ENCODE results near the gene SAA4. TPM values are rescaled to one million over a fixed set of nuclear protein-coding genes. Genes with fewer than 3 reads are reported as not detected.
"Not testable (repeated sequence)": the region's sequence is repeated elsewhere in the genome, so short reads cannot be mapped to it uniquely, and the experiment has no call there.

SAA4 gene
- total RNA-seq, 1 experiment from 2014 or later = not detected

DNA sequence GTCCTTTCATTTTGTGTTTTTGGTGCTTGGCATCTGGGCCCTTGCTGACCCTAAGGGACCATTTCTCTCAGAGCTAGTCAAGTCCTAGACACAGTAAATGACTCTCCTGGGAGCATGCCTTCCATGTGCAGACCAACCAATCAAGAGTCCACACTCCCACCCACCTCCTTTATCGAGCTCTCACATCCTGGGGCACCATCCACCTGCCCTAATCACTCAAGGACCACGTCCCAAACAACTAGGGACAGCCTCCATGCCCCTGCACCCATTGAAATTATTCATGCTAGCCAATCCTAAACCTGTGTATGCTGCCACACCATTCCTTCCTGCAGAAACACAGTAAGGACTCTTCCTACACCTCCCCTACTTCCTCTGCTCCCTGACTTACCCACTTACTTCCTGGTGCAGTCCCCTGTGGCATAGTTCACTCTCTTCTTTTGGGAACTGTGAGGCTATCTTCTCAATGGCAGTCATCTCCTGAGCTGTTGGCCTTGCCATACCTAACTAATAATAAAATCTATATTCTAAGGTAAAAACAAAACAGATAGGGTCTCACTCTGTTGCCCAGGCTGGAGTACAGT is 18.3 kb upstream of the SAA4 start:
- H3K4me2 ChIP-seq (ENCODE audit: low read depth, low read length, poor library complexity, severe bottlenecking) = no peak overlapping the region
- no peaks in the 10 kb centered on the region for H3K36me3 ChIP-seq (ENCODE audit: insufficient read depth, low read length)
- H3K27me3 ChIP-seq (ENCODE audit: low read length) = no peaks in the 10 kb centered on the region
- no peak overlapping the region for H3K9ac ChIP-seq (ENCODE audit: low read length)
- H2AFZ ChIP-seq (ENCODE audit: low read length) = no peak overlapping the region
- H3K27ac ChIP-seq (ENCODE audit: low read length) = no peak overlapping the region
- no peaks in the 10 kb centered on the region for H3K9me3 ChIP-seq (ENCODE audit: low read length)
- H3K4me1 ChIP-seq (ENCODE audit: low read length) = no peaks in the 10 kb centered on the region
- DNase-seq = no peak
- no peaks in the 10 kb centered on the region for H3K9me2 ChIP-seq (replicated peaks; ENCODE audit: insufficient read depth, low read length)
- H3K4me3 ChIP-seq (ENCODE audit: low read length) = no peak overlapping the region
- no peaks in the 10 kb centered on the region for H4K20me1 ChIP-seq (ENCODE audit: insufficient read depth, low read depth, low read length)
- no peaks in the 10 kb centered on the region for H3K79me2 ChIP-seq (ENCODE audit: low read length)

DNA sequence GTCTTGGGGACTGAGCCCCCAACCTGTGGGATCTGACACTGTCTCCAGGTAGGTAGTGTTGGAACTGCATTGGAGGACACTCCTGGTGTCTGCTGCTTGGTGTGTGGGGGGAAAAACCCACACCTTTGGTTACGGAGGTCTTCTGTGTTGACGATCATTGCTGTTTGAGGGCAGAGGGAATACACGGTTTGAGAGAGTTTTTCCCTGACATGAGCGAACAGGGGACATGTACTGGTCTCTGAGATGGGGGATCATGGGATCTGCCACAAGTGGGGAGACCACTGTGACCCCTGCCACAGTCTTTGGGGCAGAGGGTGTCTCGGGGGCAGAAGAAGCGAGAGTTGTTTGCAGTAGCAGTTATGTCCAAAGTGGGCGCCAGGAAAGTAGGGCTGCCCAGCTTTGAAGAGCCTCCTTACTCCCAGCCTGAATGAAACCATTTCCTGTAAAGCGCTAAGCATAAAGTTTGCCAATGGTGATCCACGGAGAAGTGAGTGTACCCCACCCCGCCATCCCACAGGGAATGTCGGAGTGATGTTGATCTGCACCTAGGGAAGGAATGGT is 17.3 kb upstream of the SAA4 start:
- Histone ChIP-seq H4K20me1 (ENCODE audit: insufficient read depth, low read depth, low read length) (no peaks in the 10 kb centered on the region), H3K9ac (ENCODE audit: low read length) (no peak overlapping the region), H3K27ac (ENCODE audit: low read length) (no peak overlapping the region), H3K9me3 (ENCODE audit: low read length) (no peaks in the 10 kb centered on the region), H3K79me2 (ENCODE audit: low read length) (no peaks in the 10 kb centered on the region), H3K9me2 (replicated peaks; ENCODE audit: insufficient read depth, low read length) (no peaks in the 10 kb centered on the region), H3K4me1 (ENCODE audit: low read length) (no peaks in the 10 kb centered on the region), H3K4me2 (ENCODE audit: low read depth, low read length, poor library complexity, severe bottlenecking) (no peak overlapping the region), H3K36me3 (ENCODE audit: insufficient read depth, low read length) (no peaks in the 10 kb centered on the region), H3K27me3 (ENCODE audit: low read length) (no peaks in the 10 kb centered on the region), H3K4me3 (ENCODE audit: low read length) (no peak overlapping the region), H2AFZ (ENCODE audit: low read length) (no peak overlapping the region)
- DNase-seq = no peak

DNA sequence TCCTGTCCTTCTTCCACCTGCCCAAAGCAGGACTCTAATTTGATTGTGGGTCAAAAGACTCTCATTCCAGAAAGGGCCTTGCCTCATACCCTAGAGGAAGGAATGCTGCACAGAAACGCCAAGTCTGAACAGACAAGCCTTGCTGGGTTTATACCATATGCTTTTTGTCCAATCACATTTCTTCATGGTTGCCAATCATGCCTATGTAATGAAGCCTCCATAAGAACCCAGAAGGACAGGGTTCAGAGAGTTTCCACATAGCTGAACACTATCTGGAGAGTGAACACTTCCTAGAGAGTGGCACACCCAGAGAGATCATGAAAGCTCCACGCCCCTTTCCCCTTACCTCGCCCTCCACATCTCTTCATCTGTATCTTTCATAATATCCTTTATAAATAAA is 16.6 kb upstream of the SAA4 start:
- Histone ChIP-seq H3K9ac (ENCODE audit: low read length) (no peak overlapping the region), H3K36me3 (ENCODE audit: insufficient read depth, low read length) (no peaks in the 10 kb centered on the region), H3K4me2 (ENCODE audit: low read depth, low read length, poor library complexity, severe bottlenecking) (no peak overlapping the region), H3K27ac (ENCODE audit: low read length) (no peak overlapping the region), H3K4me3 (ENCODE audit: low read length) (no peak overlapping the region), H3K4me1 (ENCODE audit: low read length) (no peaks in the 10 kb centered on the region), H3K9me3 (ENCODE audit: low read length) (no peaks in the 10 kb centered on the region), H3K79me2 (ENCODE audit: low read length) (no peaks in the 10 kb centered on the region), H4K20me1 (ENCODE audit: insufficient read depth, low read depth, low read length) (no peaks in the 10 kb centered on the region), H2AFZ (ENCODE audit: low read length) (no peak overlapping the region), H3K9me2 (replicated peaks; ENCODE audit: insufficient read depth, low read length) (no peaks in the 10 kb centered on the region), H3K27me3 (ENCODE audit: low read length) (no peaks in the 10 kb centered on the region)
- no peak for DNase-seq

DNA sequence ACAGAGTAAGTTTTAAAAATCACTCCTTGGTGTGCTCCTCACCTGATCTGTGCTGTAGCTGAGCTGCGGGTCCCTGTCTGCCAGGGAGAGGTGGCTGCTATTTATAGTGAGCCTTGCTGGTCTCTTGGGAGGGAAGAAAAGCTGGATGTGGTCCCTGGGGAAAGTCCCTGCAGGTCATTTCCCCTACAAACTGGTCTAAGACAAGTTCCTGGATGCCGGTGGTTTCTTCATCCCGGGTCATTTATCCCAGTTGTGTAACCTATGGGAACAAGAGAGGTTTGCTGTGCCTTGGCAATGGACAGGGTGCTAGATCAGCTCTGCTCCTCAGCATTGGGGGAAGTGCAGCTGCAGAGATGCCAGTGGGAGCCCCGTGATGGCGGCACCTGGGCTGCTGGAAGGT is 12.0 kb upstream of the SAA4 start, which contains the start of gene SAA2:
Gene SAA2 (minus strand): TSS at position 108 of the 400 bp plus-strand sequence. CDS start 657 bp downstream, outside the sequence.
- Histone ChIP-seq H3K79me2 (ENCODE audit: low read length) (no peaks in the 10 kb centered on the region), H3K4me1 (ENCODE audit: low read length) (no peaks in the 10 kb centered on the region; the same call in 1 of the 2 replicates), H3K27ac (ENCODE audit: low read length) (no peak within 1 kb of the TSS), H3K27me3 (ENCODE audit: low read length) (no peaks in the 10 kb centered on the region), H3K4me2 (ENCODE audit: low read depth, low read length, poor library complexity, severe bottlenecking) (no peak within 1 kb of the TSS), H4K20me1 (ENCODE audit: insufficient read depth, low read depth, low read length) (no peaks in the 10 kb centered on the region), H3K9ac (ENCODE audit: low read length) (no peak within 1 kb of the TSS), H2AFZ (ENCODE audit: low read length) (no peak within 1 kb of the TSS), H3K9me3 (ENCODE audit: low read length) (no peaks in the 10 kb centered on the region), H3K9me2 (replicated peaks; ENCODE audit: insufficient read depth, low read length) (no peaks in the 10 kb centered on the region), H3K36me3 (ENCODE audit: insufficient read depth, low read length) (no peaks in the 10 kb centered on the region), H3K4me3 (ENCODE audit: low read length) (no peak within 1 kb of the TSS)
- no peak for DNase-seq

DNA sequence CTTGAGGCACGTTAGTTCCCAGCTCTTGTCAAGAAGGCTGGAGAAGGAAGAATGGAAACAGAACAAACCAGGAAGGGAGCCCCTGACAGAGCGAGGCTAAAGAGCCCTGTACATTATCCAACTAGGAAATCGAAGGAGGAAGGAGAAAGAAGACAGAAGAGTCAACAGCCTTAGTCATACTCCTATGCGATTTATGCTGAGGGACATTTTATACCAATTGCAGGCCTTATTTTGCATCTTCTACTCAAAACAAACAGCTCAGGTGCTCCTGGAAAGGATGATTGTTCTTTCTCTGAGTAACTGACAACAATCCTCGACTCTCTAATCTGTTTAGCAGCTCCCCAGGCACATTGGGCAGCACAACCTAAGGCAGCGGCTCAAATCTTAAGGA is 10.6 kb upstream of the SAA4 start:
- H3K79me2 ChIP-seq (ENCODE audit: low read length); H3K4me1 ChIP-seq (ENCODE audit: low read length); H2AFZ ChIP-seq (ENCODE audit: low read length); H3K9me3 ChIP-seq (ENCODE audit: low read length); H3K9me2 ChIP-seq (replicated peaks; ENCODE audit: insufficient read depth, low read length); DNase-seq; H3K36me3 ChIP-seq (ENCODE audit: insufficient read depth, low read length); H4K20me1 ChIP-seq (ENCODE audit: insufficient read depth, low read depth, low read length); H3K27me3 ChIP-seq (ENCODE audit: low read length); H3K9ac ChIP-seq (ENCODE audit: low read length); H3K4me2 ChIP-seq (ENCODE audit: low read depth, low read length, poor library complexity, severe bottlenecking); H3K4me3 ChIP-seq (ENCODE audit: low read length); H3K27ac ChIP-seq (ENCODE audit: low read length): not testable (repeated sequence)

DNA sequence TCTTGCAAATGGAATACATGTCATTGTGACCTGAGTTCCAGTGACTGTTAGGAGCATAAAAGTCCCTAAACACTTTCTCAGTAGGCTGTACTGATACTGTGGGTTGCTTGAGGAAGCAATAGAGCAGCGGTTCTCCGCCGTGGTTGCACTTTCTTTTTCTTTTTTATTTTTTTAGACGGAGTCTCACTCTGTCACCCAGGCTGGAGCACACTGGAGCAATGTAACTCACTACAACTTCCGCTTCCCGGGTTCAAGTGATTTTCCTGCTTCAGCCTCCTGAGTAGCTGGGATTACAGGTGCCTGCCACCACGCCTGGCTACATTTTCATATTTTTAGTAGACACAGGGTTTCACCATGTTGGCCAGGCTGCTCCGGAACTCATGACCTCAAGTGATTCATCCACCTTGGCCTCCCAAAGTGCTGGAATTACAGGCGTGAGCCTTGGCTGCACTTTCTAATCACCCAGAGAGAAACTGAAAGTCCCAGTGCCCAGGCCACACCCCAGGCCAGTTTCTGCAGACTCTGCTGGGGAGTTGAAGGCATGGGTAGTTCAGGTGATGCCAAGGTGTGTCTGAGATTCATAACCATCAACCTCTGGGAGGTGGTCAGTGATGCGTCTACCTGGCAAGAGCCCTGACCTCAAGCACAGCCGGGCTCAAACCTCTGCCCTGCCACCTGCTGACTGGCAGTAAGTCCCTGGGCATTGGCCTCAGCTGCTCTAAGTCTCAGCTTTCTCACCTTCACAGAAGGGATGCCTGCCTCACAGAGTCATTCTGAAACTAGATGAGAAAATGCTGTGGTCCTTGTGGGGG is 10.0 kb upstream of the SAA4 start:
- H3K4me3 ChIP-seq (ENCODE audit: low read length); H3K27ac ChIP-seq (ENCODE audit: low read length); H3K9ac ChIP-seq (ENCODE audit: low read length); H3K79me2 ChIP-seq (ENCODE audit: low read length); H3K27me3 ChIP-seq (ENCODE audit: low read length); H3K9me2 ChIP-seq (replicated peaks; ENCODE audit: insufficient read depth, low read length); H3K4me1 ChIP-seq (ENCODE audit: low read length); H4K20me1 ChIP-seq (ENCODE audit: insufficient read depth, low read depth, low read length); H3K9me3 ChIP-seq (ENCODE audit: low read length); H3K36me3 ChIP-seq (ENCODE audit: insufficient read depth, low read length): not testable (repeated sequence)
- Histone ChIP-seq H3K4me2 (ENCODE audit: low read depth, low read length, poor library complexity, severe bottlenecking) (peak overlapping the region; percentile 27), H2AFZ (ENCODE audit: low read length) (peak overlapping the region; percentile 54; the same call in 1 of the 2 replicates)
- DNase-seq = peak; percentile 28

DNA sequence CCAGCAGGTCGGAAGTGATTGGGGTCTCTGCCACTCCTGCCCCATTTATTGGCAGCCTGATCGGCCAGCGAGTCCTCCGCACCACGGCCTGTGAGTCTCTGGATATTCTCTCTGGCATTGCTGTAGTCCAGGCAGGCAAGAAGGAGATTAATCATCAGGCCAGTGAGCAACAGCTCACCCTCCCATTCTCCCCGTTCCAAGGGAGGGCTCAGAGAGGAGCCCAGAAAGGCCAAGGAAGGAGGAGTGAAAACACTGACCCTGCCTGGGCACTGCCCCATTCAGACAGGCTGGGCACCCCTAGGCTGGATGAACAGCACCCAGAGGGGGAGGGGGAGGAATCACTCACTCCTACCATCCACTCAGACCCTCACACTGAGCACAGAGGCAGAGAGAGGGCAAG is 8.8 kb upstream of the SAA4 start:
- Histone ChIP-seq H3K4me2 (ENCODE audit: low read depth, low read length, poor library complexity, severe bottlenecking) (no peak overlapping the region), H2AFZ (ENCODE audit: low read length) (no peak overlapping the region; the same call in 1 of the 2 replicates)
- no peak for DNase-seq

DNA sequence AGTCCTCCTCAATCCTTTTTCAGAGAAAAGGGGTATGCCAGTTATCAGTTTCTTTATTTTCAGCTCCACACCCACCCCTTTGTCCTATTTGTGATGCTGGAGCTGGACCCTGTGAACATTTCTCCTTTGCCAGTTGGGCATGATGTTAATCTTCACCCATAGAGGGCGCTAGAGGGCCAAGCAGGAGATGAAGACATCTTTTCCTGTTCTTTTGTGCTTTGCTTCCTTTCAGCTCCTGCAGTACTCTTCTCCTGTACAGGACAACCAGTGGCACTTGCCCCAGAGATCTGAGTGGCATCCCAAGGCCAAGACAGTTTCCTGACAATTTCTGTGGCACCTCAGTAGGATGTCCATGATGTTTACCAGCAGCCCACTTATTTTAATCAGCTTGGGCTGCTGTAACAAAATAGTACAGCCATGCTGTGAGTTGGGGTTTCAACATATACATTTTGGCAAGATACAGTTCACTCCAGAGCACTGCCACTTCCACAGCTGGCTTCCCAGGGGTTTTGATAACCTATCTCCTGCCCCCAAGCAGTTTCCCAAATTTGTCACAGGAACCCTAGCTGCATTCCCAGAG is 7.3 kb upstream of the SAA4 start:
- Histone ChIP-seq H3K36me3 (ENCODE audit: insufficient read depth, low read length) (no peaks in the 10 kb centered on the region), H3K9me3 (ENCODE audit: low read length) (no peaks in the 10 kb centered on the region), H3K4me3 (ENCODE audit: low read length) (no peak overlapping the region), H3K79me2 (ENCODE audit: low read length) (no peaks in the 10 kb centered on the region), H3K4me2 (ENCODE audit: low read depth, low read length, poor library complexity, severe bottlenecking) (no peak overlapping the region), H2AFZ (ENCODE audit: low read length) (peak overlapping the region; percentile 76; the same call in 1 of the 2 replicates), H3K27ac (ENCODE audit: low read length) (no peak overlapping the region), H3K4me1 (ENCODE audit: low read length) (no peaks in the 10 kb centered on the region; the same call in 1 of the 2 replicates), H3K9ac (ENCODE audit: low read length) (no peak overlapping the region), H3K27me3 (ENCODE audit: low read length) (no peaks in the 10 kb centered on the region), H4K20me1 (ENCODE audit: insufficient read depth, low read depth, low read length) (no peaks in the 10 kb centered on the region), H3K9me2 (replicated peaks; ENCODE audit: insufficient read depth, low read length) (no peaks in the 10 kb centered on the region)
- peak; percentile 90 for DNase-seq

More for the DNA sequence above, 8.8 kb upstream of the SAA4 start:
- H3K4me3 ChIP-seq (ENCODE audit: low read length) = no peak overlapping the region
- no peaks in the 10 kb centered on the region for H3K79me2 ChIP-seq (ENCODE audit: low read length)
- no peaks in the 10 kb centered on the region for H3K36me3 ChIP-seq (ENCODE audit: insufficient read depth, low read length)
- H3K4me1 ChIP-seq (ENCODE audit: low read length) = no peaks in the 10 kb centered on the region; the same call in 1 of the 2 replicates
- no peaks in the 10 kb centered on the region for H3K27me3 ChIP-seq (ENCODE audit: low read length)
- no peaks in the 10 kb centered on the region for H3K9me3 ChIP-seq (ENCODE audit: low read length)
- no peak overlapping the region for H3K27ac ChIP-seq (ENCODE audit: low read length)
- no peak overlapping the region for H3K9ac ChIP-seq (ENCODE audit: low read length)
- H4K20me1 ChIP-seq (ENCODE audit: insufficient read depth, low read depth, low read length) = no peaks in the 10 kb centered on the region
- no peaks in the 10 kb centered on the region for H3K9me2 ChIP-seq (replicated peaks; ENCODE audit: insufficient read depth, low read length)
